DND-41 (cell line): ENCODE data around the gene FAM217B.
"Not testable (repeated sequence)": the region's sequence is repeated elsewhere in the genome, so short reads cannot be mapped to it uniquely, and the experiment has no call there.

Experiments used
- CTCF ChIP-seq: IDR thresholded peaks from 2 replicates; pipeline ENCODE4 v1.5.1; 2012; ENCODE audit warnings: borderline replicate concordance, low read length, moderate library complexity, mild to moderate bottlenecking; ENCODE audit not compliant: poor library complexity, severe bottlenecking; ENCODE audit errors: extremely low read depth
- EZH2 ChIP-seq: IDR thresholded peaks from 3 replicates; pipeline ENCODE4 v1.6.1; 2012; ENCODE audit warnings: borderline replicate concordance, low read depth, mild to moderate bottlenecking, moderate library complexity, low read length, inconsistent platforms; ENCODE audit not compliant: severe bottlenecking

- TF ChIP-seq CTCF, EZH2: not testable (repeated sequence)
These were observed 17.4 kb downstream of the FAM217B start for GRCh38 chr20:59957568-59957967.
